ENCODE measurements around the gene DIP2A.
"Not testable (repeated sequence)": the region's sequence is repeated elsewhere in the genome, so short reads cannot be mapped to it uniquely, and the experiment has no call there.

DIP2A gene

GRCh38 chr21:46459356-46460112, 843 bp downstream of the DIP2A start:
- TF ChIP-seq CTCF (IDR thresholded peaks at IDR 0.05; ENCODE audit: low read depth, low read length, poor library complexity, severe bottlenecking) = no peak
- peaks cover 43% of the 10 kb centered on the region for H3K36me3 ChIP-seq (ENCODE audit: control insufficient read depth, low read length)
- no peaks in the 10 kb centered on the region for H3K27me3 ChIP-seq (ENCODE audit: control insufficient read depth, low read length)
- H4K20me1 ChIP-seq (ENCODE audit: control insufficient read depth, insufficient read depth, low read depth, low read length) = no peaks in the 10 kb centered on the region
- peak overlapping the region; percentile 85 for H3K4me3 ChIP-seq (ENCODE audit: low read length)
- peaks cover 56% of the 10 kb centered on the region for H3K79me2 ChIP-seq (ENCODE audit: control insufficient read depth, low read length)
- peaks cover 27% of the 10 kb centered on the region for H3K4me1 ChIP-seq (ENCODE audit: control insufficient read depth, low read length)
- H3F3A ChIP-seq (ENCODE audit: control insufficient read depth, insufficient read depth) = peaks cover 3% of the 10 kb centered on the region; the same call in 1 of the 2 replicates
- H3K9me2 ChIP-seq (replicated peaks; ENCODE audit: control insufficient read depth, low read length) = no peaks in the 10 kb centered on the region
- peak overlapping the region; percentile 87 for H3K4me2 ChIP-seq (ENCODE audit: low read length)
- H3K27ac ChIP-seq (ENCODE audit: low read depth, low read length) = no peak overlapping the region
- no peaks in the 10 kb centered on the region for H3K9me3 ChIP-seq (ENCODE audit: control insufficient read depth, insufficient read depth, low read length)

GRCh38 chr21:46461909-46462308, 3.2 kb downstream of the DIP2A start:
- peaks cover 3% of the 10 kb centered on the region; the same call in 1 of the 2 replicates for H3F3A ChIP-seq (ENCODE audit: control insufficient read depth, insufficient read depth)
- peaks cover 32% of the 10 kb centered on the region for H3K79me2 ChIP-seq (ENCODE audit: control insufficient read depth, low read length)
- H3K4me2 ChIP-seq (ENCODE audit: low read length) = no peak overlapping the region
- H3K27ac ChIP-seq (ENCODE audit: low read depth, low read length) = no peak overlapping the region
- H3K36me3 ChIP-seq (ENCODE audit: control insufficient read depth, low read length) = peaks cover 19% of the 10 kb centered on the region
- no peaks in the 10 kb centered on the region for H3K9me2 ChIP-seq (replicated peaks; ENCODE audit: control insufficient read depth, low read length)
- no peaks in the 10 kb centered on the region for H3K9me3 ChIP-seq (ENCODE audit: control insufficient read depth, insufficient read depth, low read length)
- peaks cover 17% of the 10 kb centered on the region for H3K4me1 ChIP-seq (ENCODE audit: control insufficient read depth, low read length)
- TF ChIP-seq CTCF (IDR thresholded peaks at IDR 0.05; ENCODE audit: low read depth, low read length, poor library complexity, severe bottlenecking) = no peak
- no peak for TF ChIP-seq EZH2phosphoT487 (IDR thresholded peaks at IDR 0.05; ENCODE audit: borderline replicate concordance, low read length)
- H4K20me1 ChIP-seq (ENCODE audit: control insufficient read depth, insufficient read depth, low read depth, low read length) = no peaks in the 10 kb centered on the region
- no peak overlapping the region for H3K4me3 ChIP-seq (ENCODE audit: low read length)
- no peaks in the 10 kb centered on the region for H3K27me3 ChIP-seq (ENCODE audit: control insufficient read depth, low read length)

GRCh38 chr21:46465153-46465552, 6.5 kb downstream of the DIP2A start:
- not testable (repeated sequence) for H3K36me3 ChIP-seq (ENCODE audit: control insufficient read depth, low read length); H3K4me1 ChIP-seq (ENCODE audit: control insufficient read depth, low read length); H3K4me2 ChIP-seq (ENCODE audit: low read length); H3K4me3 ChIP-seq (ENCODE audit: low read length); H3F3A ChIP-seq (ENCODE audit: control insufficient read depth, insufficient read depth); H3K9me3 ChIP-seq (ENCODE audit: control insufficient read depth, insufficient read depth, low read length); H4K20me1 ChIP-seq (ENCODE audit: control insufficient read depth, insufficient read depth, low read depth, low read length); H3K9me2 ChIP-seq (replicated peaks; ENCODE audit: control insufficient read depth, low read length); H3K79me2 ChIP-seq (ENCODE audit: control insufficient read depth, low read length); H3K27ac ChIP-seq (ENCODE audit: low read depth, low read length); H3K27me3 ChIP-seq (ENCODE audit: control insufficient read depth, low read length)

- no peak overlapping the region for H3K27ac ChIP-seq (ENCODE audit: low read depth, low read length)
- H3F3A ChIP-seq (ENCODE audit: control insufficient read depth, insufficient read depth) = no peaks in the 10 kb centered on the region
- no peaks in the 10 kb centered on the region for H4K20me1 ChIP-seq (ENCODE audit: control insufficient read depth, insufficient read depth, low read depth, low read length)
- no peaks in the 10 kb centered on the region for H3K9me2 ChIP-seq (replicated peaks; ENCODE audit: control insufficient read depth, low read length)
- H3K79me2 ChIP-seq (ENCODE audit: control insufficient read depth, low read length) = peaks cover 3% of the 10 kb centered on the region; the same call in 1 of the 2 replicates
- no peaks in the 10 kb centered on the region for H3K27me3 ChIP-seq (ENCODE audit: control insufficient read depth, low read length)
- no peaks in the 10 kb centered on the region for H3K4me1 ChIP-seq (ENCODE audit: control insufficient read depth, low read length)
- 0 out of 2 replicates have a peak, but pooled peaks cover 5% of the 10 kb centered on the region for H3K36me3 ChIP-seq (ENCODE audit: control insufficient read depth, low read length)
- H3K9me3 ChIP-seq (ENCODE audit: control insufficient read depth, insufficient read depth, low read length) = no peaks in the 10 kb centered on the region
- TF ChIP-seq EZH2phosphoT487 (IDR thresholded peaks at IDR 0.05; ENCODE audit: borderline replicate concordance, low read length) = no peak
- no peak for TF ChIP-seq CTCF (IDR thresholded peaks at IDR 0.05; ENCODE audit: low read depth, low read length, poor library complexity, severe bottlenecking)
- no peak overlapping the region for H3K4me2 ChIP-seq (ENCODE audit: low read length)
- H3K4me3 ChIP-seq (ENCODE audit: low read length) = no peak overlapping the region
These were observed 7.0 kb downstream of the DIP2A start for GRCh38 chr21:46465651-46466050.
